ENCODE results near the gene FBXW11.

The FBXW11 gene

DNA sequence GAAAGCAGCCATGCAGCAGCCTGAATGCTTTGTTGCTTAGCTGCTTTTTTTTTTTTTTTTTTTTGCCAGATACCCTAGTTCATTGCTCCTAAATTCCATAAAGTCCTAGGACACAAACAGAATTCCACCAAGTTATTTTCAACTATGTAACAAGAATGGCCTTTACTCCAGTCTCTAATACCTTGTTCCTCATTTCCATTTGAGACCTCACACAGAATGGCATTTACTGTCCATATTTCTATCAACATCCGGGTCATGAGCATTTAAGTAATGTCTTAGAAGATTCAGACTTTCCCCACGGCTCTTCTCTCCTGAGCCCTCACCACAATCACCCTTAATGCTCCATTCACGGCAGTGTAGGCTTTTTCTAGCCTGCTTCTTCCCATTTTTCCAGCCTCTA is 31.7 kb upstream of the FBXW11 start:
- TF ChIP-seq, protein P1, sequence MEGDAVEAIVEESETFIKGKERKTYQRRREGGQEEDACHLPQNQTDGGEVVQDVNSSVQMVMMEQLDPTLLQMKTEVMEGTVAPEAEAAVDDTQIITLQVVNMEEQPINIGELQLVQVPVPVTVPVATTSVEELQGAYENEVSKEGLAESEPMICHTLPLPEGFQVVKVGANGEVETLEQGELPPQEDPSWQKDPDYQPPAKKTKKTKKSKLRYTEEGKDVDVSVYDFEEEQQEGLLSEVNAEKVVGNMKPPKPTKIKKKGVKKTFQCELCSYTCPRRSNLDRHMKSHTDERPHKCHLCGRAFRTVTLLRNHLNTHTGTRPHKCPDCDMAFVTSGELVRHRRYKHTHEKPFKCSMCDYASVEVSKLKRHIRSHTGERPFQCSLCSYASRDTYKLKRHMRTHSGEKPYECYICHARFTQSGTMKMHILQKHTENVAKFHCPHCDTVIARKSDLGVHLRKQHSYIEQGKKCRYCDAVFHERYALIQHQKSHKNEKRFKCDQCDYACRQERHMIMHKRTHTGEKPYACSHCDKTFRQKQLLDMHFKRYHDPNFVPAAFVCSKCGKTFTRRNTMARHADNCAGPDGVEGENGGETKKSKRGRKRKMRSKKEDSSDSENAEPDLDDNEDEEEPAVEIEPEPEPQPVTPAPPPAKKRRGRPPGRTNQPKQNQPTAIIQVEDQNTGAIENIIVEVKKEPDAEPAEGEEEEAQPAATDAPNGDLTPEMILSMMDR (IDR thresholded peaks at IDR 0.05) = no peak

DNA sequence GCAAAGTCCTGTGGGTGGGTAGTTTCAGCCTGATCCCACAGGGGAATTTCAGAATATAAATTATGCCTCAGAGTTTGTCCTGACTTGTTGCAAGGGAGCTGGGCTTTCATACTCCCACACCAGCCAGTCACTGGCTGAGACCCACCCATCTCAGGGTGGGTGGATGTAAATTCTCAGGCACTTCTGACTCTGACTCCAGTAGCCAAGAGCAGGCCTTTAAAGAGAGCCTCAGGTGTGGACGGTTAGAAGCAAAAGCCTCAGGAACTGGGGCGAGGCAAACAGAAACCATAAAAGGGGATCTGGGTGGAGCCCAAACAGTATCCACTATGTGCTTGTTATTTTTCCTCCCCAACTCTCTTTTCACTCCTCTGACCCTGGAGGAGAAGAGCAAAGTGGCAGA is 28.6 kb upstream of the FBXW11 start:
- TF ChIP-seq, protein P1 (IDR thresholded peaks at IDR 0.05) = no peak

DNA sequence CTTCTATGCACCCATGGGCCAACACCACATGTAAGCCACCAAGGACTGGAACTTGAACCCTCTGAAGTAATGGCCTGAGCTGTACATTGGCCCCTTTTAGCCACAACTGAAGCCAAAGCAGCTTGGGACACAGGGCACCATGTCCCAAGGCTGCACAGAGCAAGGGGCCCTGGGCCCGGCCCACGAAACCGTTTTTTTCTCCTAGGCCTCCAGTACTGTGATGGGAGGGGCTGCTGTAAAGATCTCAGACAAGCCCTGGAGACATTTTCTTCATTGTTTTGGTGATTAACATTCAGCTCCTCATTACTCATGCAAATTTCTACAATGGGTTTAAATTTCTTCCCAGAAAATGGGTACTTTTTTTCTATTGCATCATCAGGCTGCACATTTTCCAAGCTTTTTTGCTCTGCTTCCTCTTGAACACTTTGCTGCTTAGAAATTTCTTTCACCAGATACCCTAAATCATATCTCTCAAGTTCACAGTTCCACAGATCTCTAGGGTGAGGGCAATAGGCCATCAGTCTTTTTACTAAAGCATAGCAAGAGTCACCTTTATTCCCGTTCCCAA is 25.5 kb upstream of the FBXW11 start:
- TF ChIP-seq, protein P1 (IDR thresholded peaks at IDR 0.05) = no peak

DNA sequence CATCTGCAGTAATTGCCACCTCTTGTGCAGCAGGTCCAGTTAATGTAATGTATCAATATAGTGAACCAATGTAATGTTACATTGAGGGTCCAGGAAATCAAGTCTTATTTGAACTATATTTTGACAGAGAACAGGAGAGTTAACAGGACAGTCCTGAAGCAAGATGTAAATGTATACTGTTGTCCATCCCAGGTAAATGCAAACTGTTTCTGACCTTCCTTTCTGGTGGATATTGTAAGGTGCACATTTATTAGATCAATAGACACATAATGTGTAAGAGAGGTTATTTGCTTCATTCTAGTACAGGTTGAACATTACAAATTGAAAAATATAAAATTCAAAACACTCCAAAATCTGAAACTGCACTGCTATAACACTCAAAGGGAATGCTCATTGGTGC is 23.4 kb upstream of the FBXW11 start:
- TF ChIP-seq, protein P1 (IDR thresholded peaks at IDR 0.05) = no peak

DNA sequence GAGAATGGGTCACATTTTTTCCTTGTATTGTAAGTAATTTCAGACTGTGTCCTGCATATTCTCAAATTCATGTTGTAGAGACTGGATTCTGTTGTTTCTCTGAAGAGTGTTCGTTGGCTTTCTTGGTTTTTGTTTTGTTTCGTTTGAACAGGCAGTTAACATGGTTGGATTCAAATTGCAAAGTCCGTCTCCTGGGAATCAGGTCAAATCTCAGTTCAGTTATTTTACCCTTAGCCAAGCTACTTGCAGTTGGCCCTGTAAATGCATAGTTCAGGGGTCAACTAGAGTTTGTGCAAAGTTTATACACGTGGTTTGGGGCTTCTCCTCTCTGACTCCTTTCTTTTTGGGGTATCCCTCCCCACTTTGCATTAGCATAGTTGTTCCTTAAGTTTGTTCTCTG is 21.7 kb upstream of the FBXW11 start:
- TF ChIP-seq, protein P1 (IDR thresholded peaks at IDR 0.05) = no peak

DNA sequence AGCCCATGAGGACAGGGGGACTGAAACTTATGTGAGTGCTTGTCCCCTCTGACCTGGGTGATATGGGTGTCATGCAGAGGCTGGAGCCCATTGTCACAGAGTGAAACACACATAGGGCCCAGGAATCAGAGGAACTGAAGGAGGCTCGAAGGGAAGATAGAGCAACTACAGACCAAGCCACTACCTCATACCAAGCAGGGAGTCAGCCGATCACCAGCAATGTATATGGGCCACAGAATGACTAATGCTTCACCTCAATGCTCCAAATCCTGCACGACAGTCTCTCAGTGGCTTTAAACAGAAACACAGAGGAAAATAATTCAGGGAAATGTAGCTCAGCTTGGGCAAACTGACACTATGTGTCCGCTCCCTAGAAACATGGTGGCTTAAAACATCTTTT is 8.9 kb upstream of the FBXW11 start:
- TF ChIP-seq, protein P1 (IDR thresholded peaks at IDR 0.05) = no peak

DNA sequence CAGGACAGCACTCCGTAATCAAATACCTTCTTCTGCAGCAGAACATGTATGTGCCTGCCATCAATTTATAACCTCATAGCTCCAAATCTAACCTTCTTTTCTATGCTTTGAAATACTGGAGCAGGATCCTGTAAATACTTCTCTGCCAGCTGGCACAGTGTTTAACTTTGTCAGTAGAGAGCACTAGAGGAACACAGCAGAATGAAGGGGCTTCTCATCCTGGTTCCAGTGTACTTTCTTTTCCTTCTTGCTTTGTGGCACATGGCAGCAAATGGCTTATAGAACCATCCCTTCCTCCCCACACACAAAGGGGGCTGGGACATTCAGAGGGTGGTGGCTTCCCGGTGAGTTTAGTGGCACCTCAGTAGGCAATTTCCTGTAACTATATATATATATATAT is 3.8 kb upstream of the FBXW11 start:
- TF ChIP-seq, protein P1 (IDR thresholded peaks at IDR 0.05) = no peak

All from LNCAP (cell line).